Measurements from ENCODE around the gene OXCT1. TPM values are rescaled to one million over a fixed set of nuclear protein-coding genes. Genes with fewer than 3 reads are reported as not detected.
"Not testable (repeated sequence)": the region's sequence is repeated elsewhere in the genome, so short reads cannot be mapped to it uniquely, and the experiment has no call there.

Gene OXCT1
- total RNA-seq, 1 donor from 2014 or later = 16.2 TPM

DNA sequence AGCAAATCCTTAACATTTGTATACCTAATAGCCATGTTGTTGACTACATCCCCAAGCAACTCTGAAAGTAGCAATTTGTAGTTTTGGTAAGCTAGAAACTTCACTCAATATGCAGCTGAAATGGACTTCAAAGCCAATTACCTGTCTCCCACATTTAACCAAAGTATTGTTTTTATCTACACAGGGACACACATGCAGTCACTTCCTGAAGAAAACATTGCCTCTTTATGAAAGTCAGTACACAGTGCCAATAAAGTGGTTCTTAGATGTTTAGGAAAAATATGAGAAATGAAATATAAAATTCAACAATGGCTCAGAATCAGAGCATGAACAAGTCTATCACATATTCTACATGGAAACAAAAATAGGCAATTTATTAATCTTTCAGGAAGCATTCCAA, 49.2 kb downstream of the OXCT1 start:
- intact Hi-C loops (cut with DNase I) = no loop called here
- no peak for ATAC-seq

DNA sequence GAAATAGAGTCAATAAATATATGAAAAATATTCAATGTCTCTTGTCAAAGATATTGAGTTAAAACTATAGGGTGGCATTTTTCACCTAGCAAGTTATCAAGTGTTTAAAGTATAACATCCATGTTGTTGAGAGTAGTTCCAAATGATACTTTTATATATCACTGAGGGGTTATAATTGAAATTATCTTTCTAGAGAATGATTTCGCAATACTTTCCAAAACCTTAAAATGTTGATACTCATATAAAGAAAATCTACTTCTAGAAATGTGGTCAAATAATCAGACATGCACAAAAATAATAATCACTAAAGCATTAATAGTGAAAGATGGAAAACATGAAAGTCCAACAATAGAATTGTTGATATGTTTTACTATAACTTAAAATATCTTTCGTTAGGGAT, 50.1 kb downstream of the OXCT1 start:
- intact Hi-C loops (cut with DNase I) = no loop called here
- Histone ChIP-seq H3K9me3 (no peaks in the 10 kb centered on the region), H3K27me3 (no peaks in the 10 kb centered on the region)

More for the DNA sequence above, 49.2 kb downstream of the OXCT1 start:
- Histone ChIP-seq H3K27ac (no peak overlapping the region), H3K36me3 (no peaks in the 10 kb centered on the region), H3K9me3 (no peaks in the 10 kb centered on the region), H3K4me1 (no peaks in the 10 kb centered on the region), H3K4me3 (no peak overlapping the region), H3K27me3 (no peaks in the 10 kb centered on the region)
- TF ChIP-seq, protein P1, sequence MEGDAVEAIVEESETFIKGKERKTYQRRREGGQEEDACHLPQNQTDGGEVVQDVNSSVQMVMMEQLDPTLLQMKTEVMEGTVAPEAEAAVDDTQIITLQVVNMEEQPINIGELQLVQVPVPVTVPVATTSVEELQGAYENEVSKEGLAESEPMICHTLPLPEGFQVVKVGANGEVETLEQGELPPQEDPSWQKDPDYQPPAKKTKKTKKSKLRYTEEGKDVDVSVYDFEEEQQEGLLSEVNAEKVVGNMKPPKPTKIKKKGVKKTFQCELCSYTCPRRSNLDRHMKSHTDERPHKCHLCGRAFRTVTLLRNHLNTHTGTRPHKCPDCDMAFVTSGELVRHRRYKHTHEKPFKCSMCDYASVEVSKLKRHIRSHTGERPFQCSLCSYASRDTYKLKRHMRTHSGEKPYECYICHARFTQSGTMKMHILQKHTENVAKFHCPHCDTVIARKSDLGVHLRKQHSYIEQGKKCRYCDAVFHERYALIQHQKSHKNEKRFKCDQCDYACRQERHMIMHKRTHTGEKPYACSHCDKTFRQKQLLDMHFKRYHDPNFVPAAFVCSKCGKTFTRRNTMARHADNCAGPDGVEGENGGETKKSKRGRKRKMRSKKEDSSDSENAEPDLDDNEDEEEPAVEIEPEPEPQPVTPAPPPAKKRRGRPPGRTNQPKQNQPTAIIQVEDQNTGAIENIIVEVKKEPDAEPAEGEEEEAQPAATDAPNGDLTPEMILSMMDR (IDR thresholded peaks at IDR 0.05) = no peak
- no peak for DNase-seq

DNA sequence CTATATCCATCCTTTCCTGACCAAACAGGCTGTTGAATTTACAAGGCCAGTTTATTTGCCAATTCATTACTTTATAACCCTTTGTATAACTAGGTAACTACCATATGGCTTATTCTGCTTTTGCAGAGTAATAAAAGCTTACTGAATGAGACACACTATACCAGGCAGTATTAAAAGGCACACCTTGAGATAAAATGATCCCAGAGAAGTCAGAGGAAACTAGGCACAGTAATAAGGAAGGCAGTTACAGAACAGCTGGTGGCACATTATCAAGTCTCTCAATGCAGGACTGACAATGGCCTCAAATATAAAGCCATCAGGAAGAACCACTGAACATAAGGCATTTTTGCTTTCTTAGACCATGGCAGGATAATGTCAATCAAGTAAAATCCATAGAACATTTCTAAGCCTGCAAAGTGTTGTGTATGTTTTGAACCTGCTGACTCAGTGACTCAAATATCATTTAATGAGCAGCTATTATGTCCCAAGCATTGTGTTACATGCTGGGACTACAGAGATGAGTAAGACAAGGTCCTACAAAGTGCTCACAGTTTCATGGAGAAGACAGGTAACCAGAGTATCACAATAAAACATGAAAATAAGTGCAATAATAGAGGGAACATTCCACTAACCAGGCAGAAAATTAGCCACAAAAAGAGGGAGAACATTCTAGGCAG, 52.5 kb downstream of the OXCT1 start:
- Histone ChIP-seq H3K36me3 (no peaks in the 10 kb centered on the region), H3K9me3 (no peaks in the 10 kb centered on the region), H3K4me3 (no peak overlapping the region), H3K4me1 (no peaks in the 10 kb centered on the region), H3K27ac (no peak overlapping the region), H3K27me3 (no peaks in the 10 kb centered on the region)
- intact Hi-C loops (cut with DNase I) = no loop called here
- DNase-seq = no peak
- ATAC-seq = no peak
- TF ChIP-seq, protein P1 (IDR thresholded peaks at IDR 0.05) = no peak

More for the DNA sequence above, 50.1 kb downstream of the OXCT1 start:
- DNase-seq (no peak), ATAC-seq (no peak)
- Histone ChIP-seq H3K27ac (no peak overlapping the region), H3K36me3 (no peaks in the 10 kb centered on the region), H3K4me1 (no peaks in the 10 kb centered on the region), H3K4me3 (no peak overlapping the region)
- TF ChIP-seq, protein P1 (IDR thresholded peaks at IDR 0.05) = no peak

DNA sequence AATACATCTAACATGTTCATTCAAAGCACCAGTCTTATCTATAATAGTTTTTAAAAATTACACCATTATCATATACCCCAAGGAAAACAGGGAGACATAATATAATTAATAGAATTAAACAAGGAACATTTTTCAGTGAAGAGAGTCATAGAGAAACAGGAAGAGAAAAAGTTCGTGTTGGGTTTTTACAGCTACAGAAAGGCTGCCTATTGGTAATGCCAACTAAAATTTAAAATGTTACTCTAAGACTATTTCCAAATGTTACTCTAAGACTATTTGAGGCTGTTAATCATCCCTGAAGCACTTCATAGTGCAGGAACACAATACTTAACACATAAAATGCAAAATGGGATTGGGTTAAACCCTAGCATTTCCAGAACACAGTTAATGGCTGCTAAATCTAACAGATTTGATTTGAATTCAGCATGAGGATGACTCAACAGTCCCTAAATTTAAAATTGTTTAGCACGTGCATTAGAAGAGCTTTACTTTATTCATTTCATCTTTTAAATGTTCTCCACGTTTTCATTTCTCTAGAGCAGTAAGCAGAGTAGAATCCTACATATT, 54.5 kb downstream of the OXCT1 start:
- Histone ChIP-seq H3K9me3 (no peaks in the 10 kb centered on the region), H3K36me3 (no peaks in the 10 kb centered on the region), H3K4me3 (no peak overlapping the region), H3K27ac (no peak overlapping the region), H3K27me3 (no peaks in the 10 kb centered on the region), H3K4me1 (no peaks in the 10 kb centered on the region)
- ATAC-seq (no peak), DNase-seq (no peak)
- intact Hi-C loops (cut with DNase I) = no loop called here
- TF ChIP-seq, protein P1 (IDR thresholded peaks at IDR 0.05) = no peak

DNA sequence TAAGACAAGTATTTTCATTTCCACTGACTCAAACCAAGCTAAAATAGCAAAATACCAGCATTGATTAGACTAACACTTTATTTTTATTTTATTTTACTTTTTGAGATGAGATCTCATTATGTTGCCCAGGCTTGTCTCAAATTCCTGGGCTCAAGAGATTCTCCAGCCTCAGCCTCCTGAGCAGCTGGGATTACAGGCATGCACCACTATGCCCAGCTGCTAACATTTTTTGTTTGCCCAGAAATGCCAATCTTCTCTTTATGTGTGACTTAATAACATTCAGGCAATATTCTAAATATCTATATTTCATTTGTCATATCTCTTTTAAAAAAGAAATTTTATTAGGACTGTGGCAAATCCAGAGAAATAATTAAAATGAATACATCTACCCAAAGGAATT, 55.0 kb downstream of the OXCT1 start:
- no peak for DNase-seq
- TF ChIP-seq, protein P1 (IDR thresholded peaks at IDR 0.05) = no peak
- Histone ChIP-seq H3K4me1 (no peaks in the 10 kb centered on the region), H3K4me3 (no peak overlapping the region), H3K27me3 (no peaks in the 10 kb centered on the region), H3K36me3 (no peaks in the 10 kb centered on the region), H3K9me3 (no peaks in the 10 kb centered on the region), H3K27ac (no peak overlapping the region)
- ATAC-seq = no peak
- intact Hi-C loops (cut with DNase I) = no loop called here

DNA sequence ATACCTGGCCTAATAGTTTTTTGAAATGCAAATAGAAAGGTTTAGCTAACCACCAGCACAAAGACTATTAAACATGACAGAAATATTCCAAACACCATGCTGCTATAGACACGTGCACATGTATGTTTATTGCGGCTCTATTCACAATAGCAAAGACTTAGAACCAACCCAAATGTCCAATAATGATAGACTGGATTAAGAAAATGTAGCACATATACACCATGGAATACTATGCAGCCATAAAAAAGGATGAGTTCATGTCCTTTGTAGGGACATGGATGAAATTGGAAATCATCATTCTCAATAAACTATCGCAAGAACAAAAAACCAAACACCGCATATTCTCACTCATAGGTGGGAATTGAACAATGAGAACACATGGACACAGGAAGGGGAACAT, 55.9 kb downstream of the OXCT1 start:
- H3K9me3 ChIP-seq; ATAC-seq; H3K4me1 ChIP-seq; H3K4me3 ChIP-seq; H3K27ac ChIP-seq; DNase-seq; H3K27me3 ChIP-seq; intact Hi-C loops (cut with DNase I); H3K36me3 ChIP-seq: not testable (repeated sequence)

All from upper lobe of right lung (tissue), 1 donor.